ENCODE measurements around the gene ADAMTSL4.

The ADAMTSL4 gene

DNA sequence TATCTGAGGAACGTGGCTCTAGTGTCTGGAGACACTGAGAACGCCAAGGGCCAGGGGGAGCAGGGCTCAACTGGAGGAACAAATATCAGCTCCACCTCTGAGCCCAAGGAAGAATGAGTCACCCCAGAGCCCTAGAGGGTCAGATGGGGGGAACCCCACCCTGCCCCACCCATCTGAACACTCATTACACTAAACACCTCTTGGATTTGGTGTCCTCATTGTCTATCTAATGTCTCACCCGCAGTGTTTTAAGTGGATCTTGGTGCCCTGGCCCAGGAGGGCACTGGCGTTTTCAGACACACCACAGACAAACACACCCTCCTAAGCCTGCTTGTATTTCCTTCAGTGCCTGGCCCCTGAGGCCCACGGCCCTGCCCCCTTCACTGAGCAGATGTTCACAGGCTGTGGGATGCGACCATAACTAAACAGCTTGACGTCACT, 35.8 kb upstream of the ADAMTSL4 start:
- H3K27ac ChIP-seq, result no peak overlapping the region
- no peak for TF ChIP-seq CTCF (IDR thresholded peaks at IDR 0.05)

DNA sequence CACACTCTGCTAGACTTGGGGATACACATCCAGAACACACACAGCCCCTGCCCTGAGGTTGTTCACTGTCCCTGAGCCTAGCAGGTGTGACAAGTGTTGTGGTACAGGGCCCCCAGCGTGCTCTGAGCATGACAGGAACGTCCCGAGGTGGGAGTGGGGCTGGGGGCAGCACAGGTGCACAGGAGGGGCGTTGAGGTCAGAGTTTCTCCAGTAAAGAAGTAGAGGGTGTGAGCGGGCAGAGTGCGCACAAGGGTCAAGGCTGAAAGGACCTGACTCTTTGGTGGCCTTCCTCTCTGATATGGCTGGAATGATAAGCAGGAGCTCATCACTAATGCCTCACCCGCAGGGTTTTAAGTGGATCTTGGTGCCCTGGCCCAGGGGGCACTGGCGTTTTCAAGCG, 34.9 kb upstream of the ADAMTSL4 start:
- peak overlapping the region; percentile 95 for H3K27ac ChIP-seq
- no peak for TF ChIP-seq ZFX (IDR thresholded peaks at IDR 0.05; ENCODE audit: borderline replicate concordance)

- peak overlapping the region; percentile 95 for H3K27ac ChIP-seq
- TF ChIP-seq CTCF (IDR thresholded peaks at IDR 0.05) (no peak), ZFX (IDR thresholded peaks at IDR 0.05; ENCODE audit: borderline replicate concordance) (no peak)
These were observed 34.3 kb upstream of the ADAMTSL4 start for GRCh38 chr1:150514913-150515327.

DNA sequence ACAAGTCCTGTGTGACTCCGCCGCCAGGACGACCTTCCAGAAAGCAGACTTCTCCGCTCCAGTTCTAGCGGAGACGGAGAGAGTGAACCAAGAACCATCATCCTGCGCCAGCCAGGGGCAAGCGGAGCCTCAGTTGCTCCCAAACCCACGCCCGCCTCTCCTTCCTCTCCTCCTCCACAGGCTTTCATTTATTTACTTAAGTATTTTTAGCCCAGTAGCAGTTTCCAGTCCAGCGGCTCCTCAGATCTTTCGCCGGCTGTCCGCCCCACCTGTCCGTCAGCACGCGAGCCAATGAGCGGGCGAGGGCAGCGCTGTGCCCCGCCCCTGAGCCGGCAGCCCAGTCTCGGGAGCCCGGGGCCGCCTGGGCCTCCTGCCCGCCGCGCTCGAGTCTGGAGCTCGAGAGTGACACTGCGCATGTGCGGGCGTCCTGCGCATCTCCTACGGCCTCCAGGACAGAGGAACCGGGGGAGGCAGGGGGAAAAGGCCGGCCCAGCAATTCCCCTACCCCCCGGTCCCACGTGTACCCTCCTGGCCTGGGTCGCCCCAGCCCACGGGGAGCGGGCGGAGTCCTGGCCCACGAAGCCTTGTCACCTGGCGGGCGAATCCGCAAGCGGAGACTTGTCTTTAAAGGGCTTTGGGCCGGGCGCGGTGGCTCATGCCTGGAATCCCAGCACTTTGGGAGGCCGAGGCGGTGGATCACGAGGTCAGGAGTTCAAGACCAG, 33.7 kb upstream of the ADAMTSL4 start, which contains the start of gene FALEC:
TSS of gene FALEC (plus strand) at position 425 of the 722 bp plus-strand sequence.
- peak within 1 kb of the TSS; percentile 95 for H3K27ac ChIP-seq
- TF ChIP-seq CTCF (IDR thresholded peaks at IDR 0.05) (no peak), ZFX (IDR thresholded peaks at IDR 0.05; ENCODE audit: borderline replicate concordance) (no peak)

GRCh38 chr1:150516050-150516591, 33.1 kb upstream of the ADAMTSL4 start:
- TF ChIP-seq ZFX (IDR thresholded peaks at IDR 0.05; ENCODE audit: borderline replicate concordance) (no peak), CTCF (IDR thresholded peaks at IDR 0.05) (peak; percentile 21; the same call in 1 of the 2 replicates)
- H3K27ac ChIP-seq, result peak overlapping the region; percentile 95

GRCh38 chr1:150516616-150517015, 32.6 kb upstream of the ADAMTSL4 start:
- peak overlapping the region; percentile 95 for H3K27ac ChIP-seq
- TF ChIP-seq CTCF (IDR thresholded peaks at IDR 0.05) (no peak; the same call in 1 of the 2 replicates), ZFX (IDR thresholded peaks at IDR 0.05; ENCODE audit: borderline replicate concordance) (no peak)

- no peak overlapping the region for H3K27ac ChIP-seq
- TF ChIP-seq CTCF (IDR thresholded peaks at IDR 0.05), result no peak
- TF ChIP-seq ZFX (IDR thresholded peaks at IDR 0.05; ENCODE audit: borderline replicate concordance), result no peak
These were observed 27.8 kb upstream of the ADAMTSL4 start for GRCh38 chr1:150521196-150521968.

All from 22Rv1 (cell line).